ENCODE measurements around the gene FZD2.

Gene FZD2

DNA sequence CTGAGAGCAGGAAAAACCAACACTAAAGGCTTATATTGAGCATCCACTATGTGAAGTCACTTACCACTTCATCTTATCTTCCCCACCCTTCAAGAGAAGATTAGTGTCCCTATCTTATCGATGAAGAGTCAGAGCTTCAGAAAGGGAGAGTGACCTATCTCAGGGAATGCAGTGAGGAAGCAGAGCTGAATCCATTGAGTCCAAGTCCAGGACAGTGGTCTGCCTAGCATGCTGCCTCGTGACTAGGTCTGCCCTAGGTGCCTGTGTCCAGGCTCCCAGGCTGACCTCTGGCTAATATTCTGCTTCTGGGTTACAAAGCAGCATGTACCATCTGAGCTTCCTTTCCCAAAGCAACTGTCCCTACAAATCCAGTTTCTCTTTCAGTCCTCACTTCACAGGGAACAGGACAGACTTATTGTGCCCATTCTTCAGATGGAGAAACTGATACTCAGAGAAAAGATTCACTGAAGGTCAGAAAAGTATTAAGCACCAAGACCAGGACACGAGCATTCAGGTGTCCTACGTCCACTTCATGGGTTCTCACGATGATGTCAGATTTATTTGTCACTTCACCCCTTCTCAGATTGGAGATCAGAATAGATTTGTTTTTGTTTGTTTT, 13.3 kb upstream of the FZD2 start:
- Histone ChIP-seq H3K36me3 (no peaks in the 10 kb centered on the region), H3K27me3 (no peaks in the 10 kb centered on the region), H3K4me1 (no peaks in the 10 kb centered on the region), H3K9me3 (no peaks in the 10 kb centered on the region), H3K4me3 (ENCODE audit: low read depth, low read length) (no peak overlapping the region)
- DNase-seq, result no peak
- no peak for TF ChIP-seq CTCF (IDR thresholded peaks at IDR 0.05; ENCODE audit: low read depth, low read length)

- Histone ChIP-seq H3K4me3 (ENCODE audit: low read depth, low read length) (no peak overlapping the region), H3K9me3 (no peaks in the 10 kb centered on the region), H3K4me1 (peaks cover 6% of the 10 kb centered on the region; the same call in 1 of the 2 replicates), H3K36me3 (no peaks in the 10 kb centered on the region), H3K27me3 (no peaks in the 10 kb centered on the region)
- TF ChIP-seq CTCF (IDR thresholded peaks at IDR 0.05; ENCODE audit: low read depth, low read length), result no peak
- DNase-seq, result no peak
Measured at GRCh38 chr17:44546671-44547606, 10.3 kb upstream of the FZD2 start.

DNA sequence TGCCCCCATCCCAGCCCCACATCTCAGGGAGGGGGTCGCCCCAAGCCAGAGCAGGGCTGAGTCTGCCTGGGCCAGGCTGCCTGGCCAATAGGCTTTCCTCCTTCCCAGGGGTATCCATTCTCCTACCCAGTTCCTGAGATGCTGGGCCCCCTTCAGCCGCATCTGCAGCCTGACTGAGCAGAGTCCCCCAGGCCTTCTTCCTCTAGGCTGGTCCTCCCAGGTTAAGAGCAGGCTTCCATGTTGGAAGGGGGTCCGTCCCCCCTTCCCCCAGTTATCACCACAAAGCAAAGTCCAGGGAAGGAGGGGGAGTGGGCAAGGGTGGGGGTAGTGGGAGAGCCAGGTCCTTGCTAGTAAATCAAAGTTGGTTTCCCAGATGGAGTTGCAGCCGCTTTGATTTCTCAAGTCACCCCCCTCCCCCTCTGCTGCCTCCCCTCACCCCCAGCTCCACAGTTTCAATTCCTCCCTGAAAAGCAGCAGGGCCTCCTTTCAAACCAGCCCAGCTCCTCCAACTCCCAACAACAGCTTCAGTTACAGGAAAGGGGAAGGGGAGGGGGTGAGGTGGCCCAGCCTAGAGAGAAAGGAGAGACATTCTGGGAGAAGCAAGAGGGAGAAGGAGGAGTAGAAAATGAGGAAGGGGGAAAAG, 9.5 kb upstream of the FZD2 start:
- no peak for DNase-seq
- Histone ChIP-seq H3K4me3 (ENCODE audit: low read depth, low read length) (no peak overlapping the region), H3K36me3 (no peaks in the 10 kb centered on the region), H3K27me3 (no peaks in the 10 kb centered on the region), H3K4me1 (peaks cover 6% of the 10 kb centered on the region; the same call in 1 of the 2 replicates), H3K9me3 (no peaks in the 10 kb centered on the region)
- no peak for TF ChIP-seq CTCF (IDR thresholded peaks at IDR 0.05; ENCODE audit: low read depth, low read length)

GRCh38 chr17:44548376-44549230, 8.7 kb upstream of the FZD2 start:
- TF ChIP-seq CTCF (IDR thresholded peaks at IDR 0.05; ENCODE audit: low read depth, low read length), result no peak
- H3K36me3 ChIP-seq, result no peaks in the 10 kb centered on the region
- no peak for DNase-seq
- no peaks in the 10 kb centered on the region for H3K27me3 ChIP-seq
- H3K4me1 ChIP-seq, result peaks cover 6% of the 10 kb centered on the region; the same call in 1 of the 2 replicates
- H3K9me3 ChIP-seq, result no peaks in the 10 kb centered on the region
- H3K4me3 ChIP-seq (ENCODE audit: low read depth, low read length), result no peak overlapping the region

DNA sequence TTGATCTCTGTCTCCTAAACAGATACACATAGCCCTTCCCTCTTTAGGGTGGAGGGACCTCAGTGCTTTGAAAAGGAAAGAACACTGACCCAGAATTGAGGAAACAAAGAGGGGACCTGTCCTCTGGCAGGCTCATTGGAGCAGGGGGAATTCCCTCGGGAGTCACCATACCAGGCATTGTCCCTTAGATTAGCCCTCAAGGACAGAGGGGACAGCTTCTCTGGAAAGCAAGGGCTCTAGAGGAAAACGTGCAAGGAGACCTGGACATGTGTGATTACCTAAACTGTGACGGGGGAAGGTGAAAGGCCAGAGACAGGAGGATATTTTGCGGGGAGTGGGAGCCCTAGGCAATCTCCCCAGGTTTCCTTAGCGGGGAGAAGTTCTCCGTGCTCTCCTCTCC, 7.6 kb upstream of the FZD2 start:
- Histone ChIP-seq H3K4me1 (peaks cover 6% of the 10 kb centered on the region; the same call in 1 of the 2 replicates), H3K9me3 (no peaks in the 10 kb centered on the region), H3K36me3 (no peaks in the 10 kb centered on the region), H3K4me3 (ENCODE audit: low read depth, low read length) (no peak overlapping the region), H3K27me3 (no peaks in the 10 kb centered on the region)
- no peak for DNase-seq
- no peak for TF ChIP-seq CTCF (IDR thresholded peaks at IDR 0.05; ENCODE audit: low read depth, low read length)
